ENCODE measurements around the gene TMEM129.

The TMEM129 gene

DNA sequence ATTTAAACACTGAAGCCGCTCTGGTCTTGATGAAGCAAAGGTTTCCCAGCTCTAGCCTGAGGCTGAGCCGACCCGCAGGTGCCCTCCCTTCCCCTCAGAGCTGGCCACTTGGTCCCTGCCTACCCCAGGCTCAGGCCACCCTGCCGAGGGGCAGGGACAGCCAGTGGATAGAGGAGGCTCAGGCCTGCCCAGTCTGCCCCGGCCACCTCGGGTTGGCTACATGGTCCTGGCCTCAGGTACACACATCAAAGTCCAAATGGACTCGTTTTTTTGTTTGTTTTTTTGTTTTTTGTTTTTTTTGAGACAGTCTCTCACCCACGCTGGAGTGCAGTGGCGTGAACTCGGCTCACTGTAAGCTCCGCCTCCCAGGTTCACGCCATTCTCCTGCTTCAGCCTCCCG, 24.0 kb upstream of the TMEM129 start:
- H3K4me3 ChIP-seq (ENCODE audit: control insufficient read depth, low read depth, low read length), result no peak overlapping the region
- TF ChIP-seq, protein P1, sequence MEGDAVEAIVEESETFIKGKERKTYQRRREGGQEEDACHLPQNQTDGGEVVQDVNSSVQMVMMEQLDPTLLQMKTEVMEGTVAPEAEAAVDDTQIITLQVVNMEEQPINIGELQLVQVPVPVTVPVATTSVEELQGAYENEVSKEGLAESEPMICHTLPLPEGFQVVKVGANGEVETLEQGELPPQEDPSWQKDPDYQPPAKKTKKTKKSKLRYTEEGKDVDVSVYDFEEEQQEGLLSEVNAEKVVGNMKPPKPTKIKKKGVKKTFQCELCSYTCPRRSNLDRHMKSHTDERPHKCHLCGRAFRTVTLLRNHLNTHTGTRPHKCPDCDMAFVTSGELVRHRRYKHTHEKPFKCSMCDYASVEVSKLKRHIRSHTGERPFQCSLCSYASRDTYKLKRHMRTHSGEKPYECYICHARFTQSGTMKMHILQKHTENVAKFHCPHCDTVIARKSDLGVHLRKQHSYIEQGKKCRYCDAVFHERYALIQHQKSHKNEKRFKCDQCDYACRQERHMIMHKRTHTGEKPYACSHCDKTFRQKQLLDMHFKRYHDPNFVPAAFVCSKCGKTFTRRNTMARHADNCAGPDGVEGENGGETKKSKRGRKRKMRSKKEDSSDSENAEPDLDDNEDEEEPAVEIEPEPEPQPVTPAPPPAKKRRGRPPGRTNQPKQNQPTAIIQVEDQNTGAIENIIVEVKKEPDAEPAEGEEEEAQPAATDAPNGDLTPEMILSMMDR (conservative IDR thresholded peaks at IDR 0.05; ENCODE audit: control insufficient read depth, insufficient read depth, low read depth, low read length), result no peak
- DNase-seq (ENCODE audit: low read depth), result no peak

DNA sequence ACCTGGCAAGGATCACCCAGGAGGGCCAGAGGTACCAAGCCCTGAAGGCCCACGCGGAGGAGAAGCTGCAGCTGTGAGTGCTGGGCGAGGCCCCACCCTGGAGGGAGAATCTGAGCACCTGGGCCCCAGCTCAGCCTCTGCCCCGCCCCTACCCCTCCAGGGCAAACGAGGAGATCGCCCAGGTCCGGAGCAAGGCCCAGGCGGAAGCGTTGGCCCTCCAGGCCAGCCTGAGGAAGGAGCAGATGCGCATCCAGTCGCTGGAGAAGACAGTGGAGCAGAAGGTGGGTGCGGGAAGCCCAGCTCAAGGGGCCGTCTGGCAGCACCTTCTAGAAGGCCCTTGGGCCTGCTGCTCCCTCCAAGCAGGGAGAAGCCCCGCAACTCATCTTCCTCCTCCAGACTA, 23.4 kb upstream of the TMEM129 start:
- DNase-seq (ENCODE audit: low read depth), result no peak
- no peak overlapping the region for H3K4me3 ChIP-seq (ENCODE audit: control insufficient read depth, low read depth, low read length)
- TF ChIP-seq, protein P1 (conservative IDR thresholded peaks at IDR 0.05; ENCODE audit: control insufficient read depth, insufficient read depth, low read depth, low read length), result no peak

DNA sequence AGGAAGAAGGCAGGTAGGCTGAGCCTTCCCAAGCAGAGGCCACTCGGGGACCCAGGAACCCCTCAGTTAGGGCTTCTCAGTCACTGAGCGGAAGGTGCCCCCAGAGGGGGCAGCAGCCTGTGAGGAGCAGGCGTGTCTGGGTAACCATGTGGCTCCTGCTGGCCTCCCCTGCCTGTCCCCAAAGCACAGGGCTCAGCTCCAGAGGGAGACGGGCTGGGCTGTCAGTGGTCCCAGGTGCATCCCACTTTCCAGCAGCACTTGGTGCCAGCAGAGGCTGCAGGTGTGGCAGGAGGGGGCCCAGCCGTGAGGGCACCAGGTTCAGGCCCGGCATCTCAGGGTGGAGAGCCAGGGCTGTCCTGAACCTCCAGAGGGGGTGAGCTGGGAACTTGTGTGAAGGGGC, 22.9 kb upstream of the TMEM129 start:
- TF ChIP-seq, protein P1 (conservative IDR thresholded peaks at IDR 0.05; ENCODE audit: control insufficient read depth, insufficient read depth, low read depth, low read length), result no peak
- H3K4me3 ChIP-seq (ENCODE audit: control insufficient read depth, low read depth, low read length), result no peak overlapping the region

DNA sequence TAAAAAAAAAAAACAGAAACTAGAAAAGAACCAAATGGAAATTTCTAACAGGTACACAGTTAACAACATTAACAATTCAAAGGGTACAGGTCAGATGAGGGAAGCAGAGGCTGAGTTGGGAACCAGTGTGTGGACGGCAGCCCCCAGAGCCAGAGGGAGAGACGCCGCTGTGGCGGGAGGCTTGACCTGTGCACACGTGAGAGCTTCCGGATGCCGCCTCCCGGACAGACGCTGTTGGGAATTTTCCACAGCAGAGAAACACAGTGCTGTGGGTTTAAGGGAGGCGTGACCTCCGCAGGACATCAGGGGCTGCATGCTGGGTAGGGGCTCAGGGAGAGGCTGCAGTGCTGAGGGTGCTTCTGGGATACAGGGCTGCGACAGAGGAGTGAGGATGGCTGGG, 22.4 kb upstream of the TMEM129 start:
- H3K4me3 ChIP-seq (ENCODE audit: control insufficient read depth, low read depth, low read length), result no peak overlapping the region
- DNase-seq (ENCODE audit: low read depth), result no peak
- TF ChIP-seq, protein P1 (conservative IDR thresholded peaks at IDR 0.05; ENCODE audit: control insufficient read depth, insufficient read depth, low read depth, low read length), result no peak

More for the DNA sequence above, 22.9 kb upstream of the TMEM129 start:
- DNase-seq (ENCODE audit: low read depth), result no peak

DNA sequence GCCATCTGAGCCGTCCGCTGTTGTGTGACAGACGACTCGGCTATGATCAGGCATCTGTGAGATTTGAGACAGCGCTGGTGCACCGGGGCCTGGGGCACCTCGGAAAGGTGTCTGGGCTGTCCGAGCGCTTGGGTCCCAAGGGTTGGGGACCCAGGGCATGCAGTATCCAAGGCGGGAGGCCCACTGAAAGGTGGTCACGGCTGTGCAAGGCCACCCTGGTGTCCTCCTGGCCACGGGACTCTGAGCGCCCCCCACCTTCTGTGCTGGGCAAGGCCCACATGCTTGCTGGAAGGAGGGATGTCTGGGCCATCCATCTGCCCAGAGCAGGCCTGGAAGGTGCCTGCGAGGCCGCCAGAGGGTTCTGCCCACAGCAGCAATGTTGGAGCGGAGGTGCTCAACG, 20.1 kb upstream of the TMEM129 start:
- no peak for DNase-seq (ENCODE audit: low read depth)
- no peak overlapping the region for H3K4me3 ChIP-seq (ENCODE audit: control insufficient read depth, low read depth, low read length)
- TF ChIP-seq, protein P1 (conservative IDR thresholded peaks at IDR 0.05; ENCODE audit: control insufficient read depth, insufficient read depth, low read depth, low read length), result no peak

DNA sequence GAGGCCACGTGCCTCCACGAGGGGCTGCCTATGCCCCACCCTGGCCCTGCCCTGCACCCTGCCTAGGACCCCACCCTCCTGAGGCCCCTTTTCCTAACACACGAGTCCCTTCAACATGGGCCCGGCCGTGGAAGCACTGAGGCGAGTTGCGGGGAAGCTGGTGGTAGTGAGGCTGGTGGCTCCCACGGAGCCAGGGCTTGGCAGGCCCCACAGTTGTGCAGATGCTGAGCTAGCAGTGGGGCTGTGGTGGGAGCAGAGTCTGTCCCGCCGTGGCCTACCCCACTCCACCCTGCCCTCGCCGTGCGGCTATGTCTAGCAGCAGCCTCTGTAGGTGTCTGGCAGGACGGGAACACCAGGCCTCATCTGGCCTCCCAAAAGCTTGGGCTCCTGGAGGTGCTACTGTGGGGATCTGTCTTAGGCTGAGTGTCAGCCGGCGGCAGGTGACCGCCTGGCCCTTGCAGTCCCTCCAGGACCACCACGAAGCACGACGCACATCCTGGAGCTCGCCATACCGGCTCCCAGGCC, 19.0 kb upstream of the TMEM129 start:
- no peak for DNase-seq (ENCODE audit: low read depth)
- TF ChIP-seq, protein P1 (conservative IDR thresholded peaks at IDR 0.05; ENCODE audit: control insufficient read depth, insufficient read depth, low read depth, low read length), result no peak
- H3K4me3 ChIP-seq (ENCODE audit: control insufficient read depth, low read depth, low read length), result no peak overlapping the region

DNA sequence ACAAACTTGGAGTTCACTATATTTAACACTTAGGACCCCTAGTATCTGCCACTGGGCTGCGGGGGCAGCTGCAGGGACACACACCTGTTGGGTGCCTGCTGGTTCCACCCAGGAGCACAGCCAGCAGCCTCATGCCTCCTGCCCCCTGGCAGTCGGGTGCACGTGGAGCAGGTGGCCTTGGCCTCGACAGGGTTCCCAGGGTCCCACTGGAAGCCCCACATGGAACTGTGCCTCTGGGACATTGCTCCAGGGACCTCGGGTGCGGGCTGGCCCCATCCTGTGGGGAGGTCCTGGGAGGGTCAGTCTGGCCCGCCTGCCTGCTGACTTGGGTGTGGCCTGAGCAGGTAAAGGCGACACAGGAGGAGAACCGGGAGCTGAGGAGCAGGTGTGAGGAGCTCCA, 18.2 kb upstream of the TMEM129 start:
- no peak overlapping the region for H3K4me3 ChIP-seq (ENCODE audit: control insufficient read depth, low read depth, low read length)
- DNase-seq (ENCODE audit: low read depth), result no peak
- TF ChIP-seq, protein P1 (conservative IDR thresholded peaks at IDR 0.05; ENCODE audit: control insufficient read depth, insufficient read depth, low read depth, low read length), result no peak

All from fibroblast of mammary gland (primary cell).